ENCODE results near the gene ANXA7.

Gene ANXA7

DNA sequence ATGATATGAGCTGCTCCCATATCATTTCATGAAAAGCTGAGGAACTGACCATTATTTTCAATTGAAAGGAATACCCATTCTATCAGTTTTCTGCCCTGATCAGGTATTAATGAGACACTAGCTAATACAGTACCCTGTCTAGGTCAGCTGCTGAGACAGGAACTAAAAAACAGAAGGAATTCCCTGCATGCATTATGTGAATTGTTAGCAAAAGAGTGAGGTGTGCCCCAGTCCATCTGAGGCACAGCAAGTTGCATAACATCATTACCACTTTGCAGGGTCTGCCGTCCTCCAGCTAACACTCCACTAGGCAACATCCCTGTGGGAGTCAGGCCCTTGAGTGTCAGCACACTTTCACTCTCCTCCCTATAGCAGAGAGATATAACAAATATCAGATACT is 30.6 kb upstream of the ANXA7 start:
- H3K27ac ChIP-seq = no peak overlapping the region
- TF ChIP-seq, protein P1, sequence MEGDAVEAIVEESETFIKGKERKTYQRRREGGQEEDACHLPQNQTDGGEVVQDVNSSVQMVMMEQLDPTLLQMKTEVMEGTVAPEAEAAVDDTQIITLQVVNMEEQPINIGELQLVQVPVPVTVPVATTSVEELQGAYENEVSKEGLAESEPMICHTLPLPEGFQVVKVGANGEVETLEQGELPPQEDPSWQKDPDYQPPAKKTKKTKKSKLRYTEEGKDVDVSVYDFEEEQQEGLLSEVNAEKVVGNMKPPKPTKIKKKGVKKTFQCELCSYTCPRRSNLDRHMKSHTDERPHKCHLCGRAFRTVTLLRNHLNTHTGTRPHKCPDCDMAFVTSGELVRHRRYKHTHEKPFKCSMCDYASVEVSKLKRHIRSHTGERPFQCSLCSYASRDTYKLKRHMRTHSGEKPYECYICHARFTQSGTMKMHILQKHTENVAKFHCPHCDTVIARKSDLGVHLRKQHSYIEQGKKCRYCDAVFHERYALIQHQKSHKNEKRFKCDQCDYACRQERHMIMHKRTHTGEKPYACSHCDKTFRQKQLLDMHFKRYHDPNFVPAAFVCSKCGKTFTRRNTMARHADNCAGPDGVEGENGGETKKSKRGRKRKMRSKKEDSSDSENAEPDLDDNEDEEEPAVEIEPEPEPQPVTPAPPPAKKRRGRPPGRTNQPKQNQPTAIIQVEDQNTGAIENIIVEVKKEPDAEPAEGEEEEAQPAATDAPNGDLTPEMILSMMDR (conservative IDR thresholded peaks at IDR 0.05) = no peak

DNA sequence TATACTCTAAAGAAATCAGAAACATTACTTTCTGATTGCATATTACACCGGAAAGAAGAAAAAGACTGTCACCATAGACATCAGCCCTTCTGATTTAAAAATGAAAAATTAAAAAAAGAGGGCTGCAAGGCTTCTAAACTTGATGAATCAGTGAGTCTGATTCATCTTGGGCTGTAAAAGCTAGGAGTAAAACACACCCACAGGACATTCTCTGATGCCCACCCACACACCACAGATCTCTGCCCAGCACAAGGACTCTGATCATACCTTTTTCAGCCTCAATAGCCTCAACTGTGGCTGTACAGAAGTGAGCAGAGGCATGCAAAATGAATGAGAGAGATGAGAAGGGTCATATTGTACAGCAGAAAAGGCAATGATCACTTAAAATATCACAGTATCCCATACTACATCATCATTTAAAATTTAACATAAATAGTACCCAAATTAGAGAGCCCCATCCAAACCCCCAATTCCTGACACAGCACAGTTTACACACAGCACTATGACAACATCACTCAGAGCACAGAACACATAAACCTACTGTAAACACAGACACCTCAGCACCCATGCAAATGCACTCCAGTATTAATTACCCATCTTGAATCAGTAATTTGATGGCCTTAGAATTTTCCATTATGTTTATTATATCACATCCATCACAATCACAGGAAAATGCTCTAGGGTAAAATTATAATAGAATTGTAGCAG is 25.9 kb upstream of the ANXA7 start:
- TF ChIP-seq, protein P1 (conservative IDR thresholded peaks at IDR 0.05) = no peak
- no peak overlapping the region for H3K27ac ChIP-seq

DNA sequence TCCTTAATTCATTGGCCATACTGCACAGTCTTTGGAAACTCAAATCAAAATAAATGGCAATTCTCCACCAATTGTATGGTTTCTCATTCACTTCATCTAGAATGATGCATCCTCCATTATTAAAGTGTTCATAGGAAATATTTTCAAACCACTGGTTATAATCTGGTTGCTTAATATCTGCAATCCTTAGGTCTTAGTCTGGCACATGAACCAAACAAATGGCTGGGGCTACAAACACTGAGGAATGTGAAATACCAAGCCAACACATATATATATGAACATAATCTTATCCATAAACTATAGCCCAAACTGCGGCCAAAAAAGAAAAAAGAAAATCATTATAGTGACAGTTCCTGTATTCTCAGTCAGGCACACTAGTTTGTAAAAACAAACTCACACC is 25.2 kb upstream of the ANXA7 start:
- H3K27ac ChIP-seq = no peak overlapping the region
- TF ChIP-seq, protein P1 (conservative IDR thresholded peaks at IDR 0.05) = no peak

DNA sequence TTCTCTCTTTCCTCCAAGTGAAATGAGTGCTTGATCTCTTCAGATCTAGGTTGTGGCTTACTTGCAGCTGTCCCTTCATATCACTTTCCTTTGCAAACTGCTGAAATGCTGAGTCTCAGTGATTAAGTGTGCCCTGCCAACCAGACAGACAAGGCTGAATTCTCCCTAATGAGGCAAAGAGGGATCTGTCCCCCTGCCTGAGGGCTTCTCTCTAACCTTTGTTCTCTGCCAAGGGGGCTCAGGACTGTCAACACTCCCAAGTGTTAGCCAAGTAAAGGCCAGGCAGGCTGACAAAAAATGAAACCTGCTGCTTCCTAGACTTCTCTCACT is 19.6 kb upstream of the ANXA7 start, which contains the start of gene MSS51:
Gene MSS51 (minus strand): TSS at position 24 of the 330 bp plus-strand sequence. CDS start 5,277 bp downstream, outside the sequence.
- H3K27ac ChIP-seq = no peak within 1 kb of the TSS
- TF ChIP-seq, protein P1 (conservative IDR thresholded peaks at IDR 0.05) = no peak

DNA sequence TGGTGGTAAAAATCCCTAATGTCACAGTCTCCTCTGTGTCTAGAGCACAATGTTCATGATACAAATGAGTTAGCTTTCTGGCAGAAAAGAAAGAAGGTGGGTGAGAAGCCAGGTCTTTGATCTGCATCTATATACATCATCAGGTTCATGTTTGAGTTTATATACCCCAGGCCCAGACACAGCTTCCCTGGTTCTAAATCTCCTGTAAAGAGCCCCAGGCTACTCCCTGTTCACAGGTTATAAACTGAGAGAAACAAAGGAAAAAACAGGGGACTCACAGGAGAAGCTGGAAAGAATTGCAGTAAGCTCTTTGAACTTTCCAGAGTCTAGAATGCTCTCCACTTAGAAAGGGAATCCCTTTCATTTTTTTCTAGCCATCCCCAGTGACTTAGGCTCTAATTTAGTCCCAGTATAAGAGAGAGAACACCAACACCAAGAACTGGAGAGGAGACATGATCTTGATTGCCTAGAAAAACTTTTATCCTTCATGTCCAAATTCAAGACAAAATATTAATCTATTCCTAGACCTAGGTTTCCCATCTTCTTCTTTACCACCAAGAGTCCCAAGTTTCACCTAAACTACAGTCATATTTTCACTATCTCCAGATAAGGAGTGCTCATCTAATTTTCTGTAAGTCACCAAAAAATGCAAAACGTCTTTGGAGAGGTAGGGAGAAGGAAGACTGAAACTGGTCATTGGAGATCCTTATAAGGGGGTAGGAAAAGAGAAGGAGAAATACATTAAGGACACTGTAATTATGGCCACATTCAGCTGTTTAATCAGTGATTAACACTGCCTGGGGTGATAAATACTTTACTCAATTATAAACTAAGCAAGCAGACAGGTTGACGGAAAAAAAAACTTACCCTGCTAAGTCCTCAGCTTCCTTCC is 19.0 kb upstream of the ANXA7 start:
- TF ChIP-seq, protein P1 (conservative IDR thresholded peaks at IDR 0.05) = no peak
- H3K27ac ChIP-seq = no peak overlapping the region

DNA sequence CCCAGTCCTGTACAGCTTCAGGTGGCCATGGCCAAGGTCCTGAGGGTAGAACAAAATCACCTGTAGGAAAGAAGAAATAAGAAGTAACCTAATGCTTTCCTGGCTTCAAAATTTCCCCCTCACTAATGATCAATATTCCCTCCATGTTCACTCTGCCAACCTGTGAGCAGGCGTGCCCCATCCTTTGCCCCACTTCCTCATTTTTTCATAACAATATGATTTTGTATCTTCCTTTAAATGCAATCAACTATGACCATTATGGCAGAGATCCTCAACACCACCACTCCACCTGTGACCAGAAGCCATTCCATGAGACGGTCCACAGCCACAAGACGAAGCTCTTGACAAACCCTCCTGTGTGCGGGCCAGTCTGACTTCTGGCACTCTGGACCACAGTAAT is 12.5 kb upstream of the ANXA7 start:
- TF ChIP-seq, protein P1 (conservative IDR thresholded peaks at IDR 0.05) = no peak
- no peak overlapping the region for H3K27ac ChIP-seq

DNA sequence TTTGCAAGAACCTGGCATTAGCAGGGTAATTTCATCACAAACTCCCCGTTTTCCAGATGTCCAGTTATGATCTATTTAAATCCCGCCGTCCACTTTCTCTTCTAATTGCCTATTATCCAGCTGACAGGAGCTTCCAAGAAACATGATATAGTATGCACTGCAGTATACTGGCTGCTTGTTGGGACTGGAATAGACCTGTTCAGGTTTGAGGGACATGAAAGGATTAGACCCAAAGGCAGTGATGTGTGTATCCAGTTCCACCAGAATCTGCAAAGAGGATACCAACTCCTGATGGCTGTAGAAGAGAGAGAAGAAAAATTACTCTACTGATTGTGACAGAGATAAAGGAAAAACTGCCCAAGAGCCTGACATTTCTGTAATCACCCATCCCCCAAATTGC is 10.6 kb upstream of the ANXA7 start:
- no peak overlapping the region for H3K27ac ChIP-seq
- TF ChIP-seq, protein P1 (conservative IDR thresholded peaks at IDR 0.05) = no peak

Measured in VCaP (cell line).